Esophagus squamous epithelium (tissue), 4 donors: ENCODE measurements around the gene LRRN2.

Experiments
- CTCF ChIP-seq, 6 experiments: fragments of 450-650 bp in 4 of 6; fragments of 200-600 bp in 2 of 6; sonication (generic) in 2 of 6; IDR thresholded peaks; one replicate each; pipeline ENCODE4 v1.5.1; 2016 to 2019; ENCODE audit warnings: antibody characterized with exemption in 6 of 6, mild to moderate bottlenecking in 4 of 6, moderate library complexity in 4 of 6
- POLR2A ChIP-seq, 4 donors: fragments of 450-650 bp; IDR thresholded peaks; one replicate each; pipeline ENCODE4 v1.6.1; 2017; ENCODE audit warnings: antibody characterized with exemption in 4 of 4, mild to moderate bottlenecking in 4 of 4, moderate library complexity in 3 of 4

GRCh38 chr1:204602111-204602579 is 83.4 kb downstream of the LRRN2 start:
- TF ChIP-seq CTCF (IDR thresholded peaks at IDR 0.05) (no peak), POLR2A (IDR thresholded peaks at IDR 0.05) (no peak)
